OCI-LY3 (cell line): Measurements from ENCODE around the gene PRKCE.

ENCODE experiments used
- H2AFZ ChIP-seq: fragments of 200-600, 300-600 bp; shearing (Covaris generic); 2 replicates; pipeline ENCODE4 v1.6.0; 2014; ENCODE audit warnings: antibody characterized with exemption, low read depth, low read length
- H3K27ac ChIP-seq: fragments of 200-600, 300-600 bp; sonication (generic); 2 replicates; pipeline ENCODE4 v1.5.1; 2014; ENCODE audit warnings: mild to moderate bottlenecking, low read length, moderate library complexity, mixed read lengths
- H3K27me3 ChIP-seq: fragments of 200-600, 300-600 bp; sonication (generic); 2 replicates; pipeline ENCODE4 v1.6.1; 2014; ENCODE audit warnings: low read depth, low read length, mixed read lengths
- H3K36me3 ChIP-seq: fragments of 200-600, 300-600 bp; sonication (generic); replicated peaks from 2 replicates; pipeline ENCODE3; 2014; ENCODE audit warnings: low read depth, low read length, mixed read lengths
- H3K4me1 ChIP-seq: fragments of 300-600, 200-600 bp; sonication (generic); 2 replicates; pipeline ENCODE4 v1.6.1; 2014; ENCODE audit warnings: low read length, mixed read lengths
- H3K4me2 ChIP-seq: fragments of 200-600, 300-600 bp; sonication (generic); 2 replicates; pipeline ENCODE4 v1.6.1; 2014; ENCODE audit warnings: low read length, mixed read lengths
- H3K4me3 ChIP-seq: fragments of 300-600, 200-600 bp; sonication (generic); 2 replicates; pipeline ENCODE4 v1.5.1; 2014; ENCODE audit warnings: antibody characterized with exemption, mild to moderate bottlenecking, low read length, moderate library complexity
- H3K79me2 ChIP-seq: fragments of 300-600, 200-600 bp; shearing (Covaris generic); 2 replicates; pipeline ENCODE4 v1.6.1; 2014; ENCODE audit warnings: mild to moderate bottlenecking, low read length, mixed read lengths
- H3K9ac ChIP-seq: fragments of 300-600, 200-600 bp; shearing (Covaris generic); 2 replicates; pipeline ENCODE4 v1.6.0; 2014; ENCODE audit warnings: mild to moderate bottlenecking, low read length, moderate library complexity
- H3K9me3 ChIP-seq: fragments of 200-600, 300-600 bp; shearing (Covaris generic); 2 replicates; pipeline ENCODE4 v1.6.1; 2014; ENCODE audit warnings: low read length, mixed read lengths; ENCODE audit not compliant: insufficient read depth
- H4K20me1 ChIP-seq: fragments of 200-600, 300-600 bp; sonication (generic); 2 replicates; pipeline ENCODE4 v1.6.1; 2016; ENCODE audit warnings: low read length, mixed read lengths; ENCODE audit not compliant: insufficient read depth
- EZH2phosphoT487 ChIP-seq: fragments of 200-600 bp; shearing (Covaris generic); IDR thresholded peaks from 2 replicates; pipeline ENCODE4 v1.6.1; 2018; ENCODE audit warnings: antibody characterized with exemption, mixed run types, low read depth
- TF ChIP-seq, protein P1 (sequence below): fragments of 200-600, 300-600 bp; sonication (generic); IDR thresholded peaks from 2 replicates; pipeline ENCODE4 v1.5.1; 2014; ENCODE audit warnings: antibody characterized with exemption, low read length, low read depth

The PRKCE gene

DNA sequence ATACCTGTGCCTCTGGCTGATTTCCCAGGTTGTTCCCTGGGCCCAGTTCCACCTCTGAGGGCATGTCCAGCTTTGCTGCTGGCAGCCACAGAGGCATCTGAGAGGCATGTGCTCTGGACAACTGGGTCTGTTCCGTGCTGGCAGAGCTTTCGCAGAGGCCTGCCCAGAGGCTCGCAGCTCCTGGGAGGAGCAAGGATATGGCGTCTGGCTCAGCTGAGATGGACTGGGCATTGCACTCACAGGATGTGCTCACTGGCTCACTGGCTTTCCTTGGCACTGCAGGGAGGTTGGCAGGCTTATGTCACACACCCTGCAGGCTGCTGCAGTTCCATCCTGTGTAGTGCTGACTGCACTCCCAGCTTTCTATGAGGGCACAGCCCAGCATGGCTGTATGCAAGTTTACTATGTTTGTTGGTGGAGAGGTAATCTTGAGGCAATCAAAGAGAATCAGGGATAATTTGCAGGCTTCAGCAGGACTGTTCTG is 172.3 kb downstream of the PRKCE start:
- no peaks in the 10 kb centered on the region for H3K9me3 ChIP-seq
- H4K20me1 ChIP-seq = no peaks in the 10 kb centered on the region
- no peak overlapping the region for H3K9ac ChIP-seq
- H3K4me3 ChIP-seq = no peak overlapping the region
- H3K4me1 ChIP-seq = no peaks in the 10 kb centered on the region
- H3K27me3 ChIP-seq = no peaks in the 10 kb centered on the region; the same call in 1 of the 2 replicates
- no peak for TF ChIP-seq EZH2phosphoT487
- TF ChIP-seq, protein P1, sequence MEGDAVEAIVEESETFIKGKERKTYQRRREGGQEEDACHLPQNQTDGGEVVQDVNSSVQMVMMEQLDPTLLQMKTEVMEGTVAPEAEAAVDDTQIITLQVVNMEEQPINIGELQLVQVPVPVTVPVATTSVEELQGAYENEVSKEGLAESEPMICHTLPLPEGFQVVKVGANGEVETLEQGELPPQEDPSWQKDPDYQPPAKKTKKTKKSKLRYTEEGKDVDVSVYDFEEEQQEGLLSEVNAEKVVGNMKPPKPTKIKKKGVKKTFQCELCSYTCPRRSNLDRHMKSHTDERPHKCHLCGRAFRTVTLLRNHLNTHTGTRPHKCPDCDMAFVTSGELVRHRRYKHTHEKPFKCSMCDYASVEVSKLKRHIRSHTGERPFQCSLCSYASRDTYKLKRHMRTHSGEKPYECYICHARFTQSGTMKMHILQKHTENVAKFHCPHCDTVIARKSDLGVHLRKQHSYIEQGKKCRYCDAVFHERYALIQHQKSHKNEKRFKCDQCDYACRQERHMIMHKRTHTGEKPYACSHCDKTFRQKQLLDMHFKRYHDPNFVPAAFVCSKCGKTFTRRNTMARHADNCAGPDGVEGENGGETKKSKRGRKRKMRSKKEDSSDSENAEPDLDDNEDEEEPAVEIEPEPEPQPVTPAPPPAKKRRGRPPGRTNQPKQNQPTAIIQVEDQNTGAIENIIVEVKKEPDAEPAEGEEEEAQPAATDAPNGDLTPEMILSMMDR = no peak
- no peak overlapping the region for H3K4me2 ChIP-seq
- H3K36me3 ChIP-seq = no peaks in the 10 kb centered on the region
- no peak overlapping the region for H3K27ac ChIP-seq
- no peaks in the 10 kb centered on the region for H3K79me2 ChIP-seq
- H2AFZ ChIP-seq = no peak overlapping the region

DNA sequence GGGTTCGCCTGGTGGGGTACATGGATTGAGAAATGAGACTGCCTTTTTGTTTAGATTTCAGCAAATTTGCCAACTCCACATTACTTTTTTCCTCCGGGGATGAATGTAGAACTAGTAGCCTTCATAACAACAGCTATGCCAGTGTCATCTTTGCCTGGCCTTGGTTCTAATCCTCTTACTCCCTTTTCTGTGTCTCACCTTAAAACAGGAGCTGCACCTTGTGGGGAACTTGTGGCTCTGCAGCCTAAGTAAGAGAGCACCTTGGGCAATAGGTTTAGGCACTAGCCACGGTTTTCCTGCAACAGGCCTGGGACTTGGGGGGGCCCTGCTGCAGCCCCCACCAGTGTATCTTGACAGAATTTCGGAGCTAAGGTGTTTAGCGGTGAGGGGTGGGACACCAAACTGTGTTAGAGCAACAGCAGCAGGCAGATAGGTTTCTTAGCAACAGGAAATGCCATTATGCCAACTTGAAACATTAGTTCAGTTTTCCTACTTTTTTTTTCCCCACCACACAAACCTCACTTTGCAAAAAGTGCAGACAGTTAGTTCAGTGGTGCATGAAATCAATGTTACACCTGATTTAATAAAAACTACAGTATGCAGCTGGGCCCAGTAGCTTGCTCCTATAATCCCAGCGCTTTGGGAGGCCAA is 173.7 kb downstream of the PRKCE start:
- no peak overlapping the region for H2AFZ ChIP-seq
- H3K79me2 ChIP-seq = no peaks in the 10 kb centered on the region
- no peak overlapping the region for H3K4me2 ChIP-seq
- H3K9ac ChIP-seq = no peak overlapping the region
- peaks cover 2% of the 10 kb centered on the region; the same call in 1 of the 2 replicates for H3K9me3 ChIP-seq
- no peaks in the 10 kb centered on the region for H3K4me1 ChIP-seq
- TF ChIP-seq, protein P1 = no peak
- no peak for TF ChIP-seq EZH2phosphoT487
- H3K36me3 ChIP-seq = no peaks in the 10 kb centered on the region
- no peaks in the 10 kb centered on the region for H4K20me1 ChIP-seq
- H3K4me3 ChIP-seq = no peak overlapping the region
- no peak overlapping the region for H3K27ac ChIP-seq
- H3K27me3 ChIP-seq = no peaks in the 10 kb centered on the region

DNA sequence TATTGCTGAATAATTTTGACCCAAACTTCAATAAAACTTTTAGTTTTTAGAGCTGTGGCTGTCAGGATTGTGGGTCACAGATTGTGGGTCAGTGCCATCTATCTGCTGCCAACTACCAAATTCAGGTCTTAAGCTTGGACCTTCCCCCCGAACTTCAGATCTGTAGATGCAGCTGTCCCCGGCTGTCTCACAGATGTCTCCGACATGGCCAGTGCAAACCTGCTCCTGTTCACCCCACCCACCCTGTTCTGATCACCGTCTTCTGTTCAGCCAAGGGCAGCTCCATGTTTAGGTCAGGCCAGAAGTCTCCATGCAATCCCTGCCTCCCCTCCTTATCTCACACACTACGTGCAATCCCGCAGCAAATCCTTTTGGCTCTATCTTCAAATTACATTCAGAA is 175.0 kb downstream of the PRKCE start:
- Histone ChIP-seq H3K4me2 (no peak overlapping the region), H3K4me3 (no peak overlapping the region), H2AFZ (no peak overlapping the region), H3K9me3 (peaks cover 14% of the 10 kb centered on the region; the same call in 1 of the 2 replicates), H3K4me1 (no peaks in the 10 kb centered on the region), H3K27ac (no peak overlapping the region), H3K79me2 (no peaks in the 10 kb centered on the region), H3K27me3 (no peaks in the 10 kb centered on the region), H4K20me1 (no peaks in the 10 kb centered on the region), H3K9ac (no peak overlapping the region), H3K36me3 (no peaks in the 10 kb centered on the region)
- TF ChIP-seq EZH2phosphoT487 = no peak
- TF ChIP-seq, protein P1 = no peak

DNA sequence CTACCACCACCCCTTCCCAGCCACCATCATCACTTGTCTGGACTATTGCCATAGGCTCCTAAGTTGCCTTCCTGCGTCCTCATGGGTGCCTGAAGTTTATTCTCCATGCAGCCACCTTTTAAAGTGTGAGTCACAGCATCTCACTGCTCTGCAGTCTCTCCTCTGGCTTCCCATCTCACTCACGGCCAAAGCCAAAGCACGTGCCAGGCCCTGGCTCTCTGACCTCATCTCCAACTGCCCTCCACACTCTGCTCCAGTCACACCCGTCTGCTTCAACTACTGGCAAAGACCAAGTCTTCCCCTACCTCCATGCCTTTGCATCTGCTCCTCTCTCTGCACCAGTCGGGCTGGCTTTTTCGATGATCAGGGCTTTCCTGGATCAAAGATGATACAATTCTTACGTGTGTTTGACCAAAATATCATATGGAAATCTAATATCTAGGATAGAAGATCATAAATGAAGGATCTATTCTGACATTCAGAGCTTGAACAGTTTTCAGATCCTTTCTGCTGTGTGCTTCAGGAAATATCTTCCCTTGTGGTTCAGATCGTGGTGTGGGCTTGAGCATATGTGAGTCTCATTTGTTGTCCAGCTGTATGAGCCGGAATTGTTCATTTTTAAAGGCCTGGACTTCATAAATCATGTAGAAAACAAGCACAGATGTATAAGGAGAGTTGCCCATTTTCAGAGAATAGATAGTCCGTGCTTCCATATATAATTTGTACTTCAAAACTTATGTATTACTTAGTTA is 175.6 kb downstream of the PRKCE start:
- no peaks in the 10 kb centered on the region for H3K27me3 ChIP-seq
- no peaks in the 10 kb centered on the region for H3K4me1 ChIP-seq
- H3K9me3 ChIP-seq = peaks cover 16% of the 10 kb centered on the region; the same call in 1 of the 2 replicates
- H3K4me3 ChIP-seq = no peak overlapping the region
- no peak overlapping the region for H3K9ac ChIP-seq
- no peaks in the 10 kb centered on the region for H4K20me1 ChIP-seq
- no peak overlapping the region for H2AFZ ChIP-seq
- H3K36me3 ChIP-seq = no peaks in the 10 kb centered on the region
- H3K27ac ChIP-seq = no peak overlapping the region
- H3K79me2 ChIP-seq = no peaks in the 10 kb centered on the region
- TF ChIP-seq, protein P1 = no peak
- TF ChIP-seq EZH2phosphoT487 = no peak
- H3K4me2 ChIP-seq = no peak overlapping the region
